ENCODE results near the gene KRI1.

GRCh38 chr19:10593820-10594637 lies 28.2 kb upstream of the KRI1 start:
- TF ChIP-seq CTCF (conservative IDR thresholded peaks at IDR 0.05) (no peak), EZH2 (IDR thresholded peaks at IDR 0.05; ENCODE audit: low read depth) (no peak)
